Ishikawa (cell line): ENCODE data around the gene NPFFR1.

ENCODE experiments used
- CEBPB ChIP-seq: IDR thresholded peaks from 2 replicates; pipeline ENCODE4 v1.6.1; 2012
- CREB1 ChIP-seq: IDR thresholded peaks from 2 replicates; pipeline ENCODE4 v1.6.1; 2012; ENCODE audit warnings: low read depth
- EP300 ChIP-seq: IDR thresholded peaks from 2 replicates; pipeline ENCODE4 v1.6.1; 2012; ENCODE audit warnings: borderline replicate concordance
- FOXM1 ChIP-seq: IDR thresholded peaks from 2 replicates; pipeline ENCODE4 v1.6.1; 2012; ENCODE audit warnings: low read depth, borderline replicate concordance
- NFIC ChIP-seq: IDR thresholded peaks from 2 replicates; pipeline ENCODE4 v1.6.1; 2012
- RAD21 ChIP-seq: IDR thresholded peaks from 2 replicates; pipeline ENCODE4 v1.6.1; 2012; ENCODE audit warnings: low read depth
- TAF1 ChIP-seq: IDR thresholded peaks from 2 replicates; pipeline ENCODE4 v1.6.1; 2012; ENCODE audit warnings: low read depth, mild to moderate bottlenecking
- TEAD4 ChIP-seq: IDR thresholded peaks from 2 replicates; pipeline ENCODE4 v1.6.1; 2012
- YY1 ChIP-seq: IDR thresholded peaks from 2 replicates; pipeline ENCODE4 v1.6.1; 2012; ENCODE audit warnings: low read depth
- TF ChIP-seq, protein P1 (sequence below): IDR thresholded peaks from 2 replicates; pipeline ENCODE4 v1.6.1; 2012

DNA sequence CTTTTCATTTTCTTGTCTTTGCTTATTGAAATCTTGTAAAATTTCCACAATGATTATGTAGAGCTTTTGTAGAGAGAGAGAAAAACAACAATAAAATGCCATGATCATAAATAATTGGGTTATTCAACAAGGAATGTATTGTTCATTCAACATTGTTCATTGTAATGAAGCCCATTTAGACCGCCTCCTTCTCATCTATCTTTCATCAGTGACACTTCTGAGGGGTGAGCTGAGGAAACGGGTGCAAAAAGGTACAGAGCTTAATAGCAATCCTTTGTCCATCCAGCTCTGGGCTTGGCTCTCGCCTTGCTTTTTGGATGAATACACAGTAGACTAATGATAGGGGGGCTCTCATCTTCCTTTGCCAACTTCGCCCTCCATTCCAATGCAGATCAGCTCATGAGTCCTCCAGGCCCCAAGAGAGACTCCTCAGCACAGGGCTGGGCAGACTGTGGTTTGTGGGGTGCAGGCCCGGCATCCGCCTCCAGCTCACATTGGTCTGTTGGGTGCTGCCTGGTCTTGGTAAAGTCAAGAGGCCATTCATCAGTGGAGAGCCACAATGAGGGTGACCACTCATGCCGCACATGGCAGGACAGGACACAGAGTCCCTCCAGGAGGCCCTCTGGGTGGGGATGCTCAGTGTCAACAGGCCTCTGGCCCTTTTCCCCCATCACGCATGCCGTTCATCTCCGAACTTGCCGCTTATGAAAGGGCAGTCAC lies 32.7 kb downstream of the NPFFR1 start:
- TF ChIP-seq FOXM1 (no peak), TAF1 (no peak), EP300 (no peak), YY1 (no peak), RAD21 (no peak), NFIC (no peak), CEBPB (no peak), CREB1 (no peak), TEAD4 (no peak)
- TF ChIP-seq, protein P1, sequence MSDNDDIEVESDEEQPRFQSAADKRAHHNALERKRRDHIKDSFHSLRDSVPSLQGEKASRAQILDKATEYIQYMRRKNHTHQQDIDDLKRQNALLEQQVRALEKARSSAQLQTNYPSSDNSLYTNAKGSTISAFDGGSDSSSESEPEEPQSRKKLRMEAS: no peak
